K562 (cell line): ENCODE results near the gene CRB2. TPM values are rescaled to one million over a fixed set of nuclear protein-coding genes. Genes with fewer than 3 reads are reported as not detected.

Experiments
- ATAC-seq: fragments of 200-7000 bp; cut with Tn5 transposase; 3 replicates; pipeline ENCODE4 v1.9.1; 2020; ENCODE audit warnings: moderate library complexity
- BruUV-seq: library from RNA; stranded (reverse); fragments of 400-500 nt; replicated peaks from 2 replicates; lab custom pipeline; 2021; lab: Mats Ljungman, UMichigan
- CTCF ChIA-PET: fragments of 300-600 bp; formaldehyde crosslinking; extraction: SDS; loops from one replicate; lab custom pipeline; 2021; ENCODE audit warnings: low intra/inter-chr PET ratio; lab: Yijun Ruan, JAX
- POLR2A ChIA-PET: fragments of 300-600, 350-650 bp; sonication (Branson Sonifier 250); formaldehyde crosslinking; extraction: SDS; loops from one replicate; lab custom pipeline; 2021; ENCODE audit warnings: antibody characterized with exemption, inconsistent platforms; lab: Yijun Ruan, JAX
- DNase-seq, 4 experiments: peaks; one replicate each; pipeline versions ENCODE4 v3.0.0 to v3.0.0-alpha.2; 2011 to 2018; ENCODE audit warnings: low spot score in 3 of 4, mixed read lengths in 3 of 4; ENCODE audit errors: extremely low read depth in 1 of 4
- FAIRE-seq: peaks from 2 replicates; lab custom pipeline; 2011; peaks lifted over from hg19 to GRCh38; lab: Jason Lieb, UNC
- H2AFZ ChIP-seq: 2 replicates; pipeline ENCODE4 v1.6.0; 2011; ENCODE audit warnings: low read depth, low read length, control low read depth, inconsistent platforms
- H3K27ac ChIP-seq: fragments of 200-600 bp; 3 replicates; pipeline ENCODE4 v1.8.0; 2011; ENCODE audit warnings: low read depth, mild to moderate bottlenecking, control low read depth, inconsistent platforms, low read length, moderate library complexity, mixed read lengths; ENCODE audit errors: extremely low read depth
- H3K27me3 ChIP-seq, 2 experiments: fragments of 300-600 bp in 1 of 2; 2 replicates in 1 of 2; 3 replicates in 1 of 2; pipeline versions ENCODE4 v1.6.0 to v1.8.0; 2011; ENCODE audit warnings: inconsistent platforms in 2 of 2, low read length in 2 of 2, mild to moderate bottlenecking in 1 of 2, mixed read lengths in 1 of 2, moderate library complexity in 1 of 2; ENCODE audit not compliant: control insufficient read depth in 2 of 2, insufficient read depth in 2 of 2
- H3K36me3 ChIP-seq: fragments of 300-600 bp; 3 replicates; pipeline ENCODE4 v1.8.0; 2011; ENCODE audit warnings: mild to moderate bottlenecking, low read length, inconsistent platforms; ENCODE audit not compliant: control insufficient read depth, insufficient read depth
- H3K4me1 ChIP-seq, 2 experiments: fragments of 200-600 bp in 1 of 2; replicated peaks in 1 of 2; 2 replicates in 1 of 2; 3 replicates in 1 of 2; pipeline versions ENCODE4 v1.5.1 to v1.8.0; 2011; ENCODE audit warnings: inconsistent platforms in 2 of 2, low read length in 2 of 2, mild to moderate bottlenecking in 1 of 2, mixed read lengths in 1 of 2, moderate library complexity in 1 of 2; ENCODE audit not compliant: control insufficient read depth in 2 of 2, insufficient read depth in 2 of 2
- H3K4me2 ChIP-seq: 2 replicates; pipeline ENCODE4 v1.6.1; 2011; ENCODE audit warnings: low read length, control low read depth, inconsistent platforms, mixed read lengths; ENCODE audit not compliant: insufficient read depth
- H3K4me3 ChIP-seq: fragments of 200-600 bp; sonication (generic), shearing (Covaris generic); 2 replicates; pipeline ENCODE4 v1.5.1; 2016; ENCODE audit warnings: control low read depth, inconsistent platforms
- H3K79me2 ChIP-seq: fragments of 200-600 bp; 3 replicates; pipeline ENCODE4 v1.8.0; 2011; ENCODE audit warnings: low read length, inconsistent platforms; ENCODE audit not compliant: control insufficient read depth, insufficient read depth
- H3K9ac ChIP-seq, 2 experiments: 2 replicates each; pipeline versions ENCODE4 v1.6.0 to v1.6.1; 2011; ENCODE audit warnings: low read depth in 2 of 2, low read length in 2 of 2, control low read depth in 1 of 2, inconsistent platforms in 1 of 2, mild to moderate bottlenecking in 1 of 2, mixed read lengths in 1 of 2; ENCODE audit not compliant: insufficient read depth in 1 of 2
- H3K9me1 ChIP-seq: one replicate; pipeline ENCODE4 v1.6.0; 2011; ENCODE audit warnings: inconsistent platforms, mild to moderate bottlenecking, low read length, moderate library complexity; ENCODE audit not compliant: control insufficient read depth, insufficient read depth
- H3K9me3 ChIP-seq: replicated peaks from 2 replicates; pipeline ENCODE4 v1.5.1; 2011; ENCODE audit warnings: low read depth, low read length, inconsistent platforms; ENCODE audit not compliant: control insufficient read depth, insufficient read depth
- H4K20me1 ChIP-seq: replicated peaks from 2 replicates; pipeline ENCODE4 v1.6.1; 2011; ENCODE audit warnings: low read length, inconsistent platforms, mixed read lengths; ENCODE audit not compliant: control insufficient read depth, insufficient read depth
- IFI16 ChIP-seq: fragments of 250-450 bp; sonication (Bioruptor Pico); IDR thresholded peaks from 2 replicates; pipeline ENCODE4 v2.1.2; 2022; ENCODE audit warnings: mild to moderate bottlenecking, inconsistent platforms
- KDM1A ChIP-seq, 2 experiments: fragments of 450-650 bp; IDR thresholded peaks; 2 replicates each; pipeline ENCODE4 v1.6.1; 2016; ENCODE audit warnings: mild to moderate bottlenecking in 2 of 2
- MAFG ChIP-seq: fragments of 450-650 bp; conservative IDR thresholded peaks from 2 replicates; pipeline ENCODE4 v1.6.1; 2016; ENCODE audit warnings: missing genetic modification characterization, missing compliant biosample characterization
- MBD1 ChIP-seq: fragments of 250-450 bp; sonication (Bioruptor Pico); IDR thresholded peaks from 2 replicates; pipeline ENCODE4 v1.8.0; 2022; ENCODE audit warnings: inconsistent platforms
- MBD2 ChIP-seq: sonication (generic); IDR thresholded peaks from 2 replicates; pipeline ENCODE4 v1.6.1; 2016; ENCODE audit warnings: low read depth, borderline replicate concordance
- MEF2A ChIP-seq: IDR thresholded peaks from 2 replicates; pipeline ENCODE4 v1.6.1; 2011; ENCODE audit warnings: low read depth, mild to moderate bottlenecking, low read length, moderate library complexity; ENCODE audit not compliant: control insufficient read depth
- NFIC ChIP-seq: fragments of 450-650 bp; IDR thresholded peaks from 2 replicates; pipeline ENCODE4 v1.6.1; 2017; ENCODE audit warnings: mild to moderate bottlenecking, inconsistent platforms
- NFRKB ChIP-seq: fragments of 450-650 bp; IDR thresholded peaks from 2 replicates; pipeline ENCODE4 v1.6.1; 2016; ENCODE audit warnings: low read depth
- NKRF ChIP-seq: fragments of 450-650 bp; IDR thresholded peaks from 2 replicates; pipeline ENCODE4 v1.6.1; 2016; ENCODE audit warnings: borderline replicate concordance
- PBX2 ChIP-seq, 2 experiments: IDR thresholded peaks in 1 of 2; conservative IDR thresholded peaks in 1 of 2; 2 replicates each; pipeline ENCODE4 v1.6.1; 2016; ENCODE audit warnings: low read depth in 2 of 2, mild to moderate bottlenecking in 1 of 2, missing compliant biosample characterization in 1 of 2, missing genetic modification characterization in 1 of 2, moderate library complexity in 1 of 2
- SIN3B ChIP-seq: fragments of 450-650 bp; IDR thresholded peaks from 2 replicates; pipeline ENCODE4 v1.6.1; 2017; ENCODE audit warnings: low read depth, mild to moderate bottlenecking, moderate library complexity
- SRSF3 ChIP-seq: fragments of 200-400 bp; formaldehyde crosslinking; IDR thresholded peaks from 2 replicates; pipeline ENCODE4 v1.6.1; 2016; ENCODE audit warnings: mild to moderate bottlenecking, low read length, moderate library complexity; ENCODE audit not compliant: insufficient read depth
- TEAD1 ChIP-seq, 2 experiments: fragments of 450-650 bp in 1 of 2; sonication (generic) in 1 of 2; formaldehyde crosslinking; IDR thresholded peaks; 2 replicates each; pipeline versions ENCODE4 v1.4.0 to v1.8.0; 2020 to 2022; ENCODE audit warnings: mild to moderate bottlenecking in 2 of 2, missing genetic modification reagents in 1 of 2
- ZNF134 ChIP-seq: fragments of 250-450 bp; sonication (Bioruptor Pico); conservative IDR thresholded peaks from 2 replicates; pipeline ENCODE4 v1.4.0; 2020
- ZNF263 ChIP-seq: sonication (generic); formaldehyde crosslinking; IDR thresholded peaks from 2 replicates; pipeline ENCODE4 v1.8.0; 2022; ENCODE audit warnings: mild to moderate bottlenecking, missing genetic modification reagents, borderline replicate concordance
- ZNF717 ChIP-seq: fragments of 250-450 bp; sonication (Bioruptor Pico); IDR thresholded peaks from 2 replicates; pipeline ENCODE4 v1.5.0; 2021
- WGBS: fragments of 100-300 bp; shearing (Covaris generic); methylation state at CpG from one replicate; pipeline ENCODE4 v1.1.6; 2016; ENCODE audit warnings: low coverage, mixed read lengths; ENCODE audit not compliant: insufficient coverage; ENCODE audit errors: missing lambda C conversion rate; 5-methylcytosine and 5-hydroxymethylcytosine counted together
- in situ Hi-C: fragments of 300-500 bp; cut with MboI; formaldehyde crosslinking; loops from 4 replicates; pipeline ENCODE4 v1.15.0; 2018; ENCODE audit warnings: inconsistent platforms, mixed read lengths
- intact Hi-C: fragments of 100-400 bp; cut with micrococcal nuclease; formaldehyde crosslinking; loops from 2 replicates; pipeline ENCODE4 v1.14.2; 2022
- polyA plus RNA-seq, 8 experiments: library from polyadenylated mRNA; depleted of rRNA in 4 of 8; stranded (reverse) in 5 of 8; unstranded in 3 of 8; fragments of >200 nt; fragmentation: Nextera tagmentation in 2 of 8; fragmentation: Illumina TruSeq in 1 of 8; extraction: Ambion mirVana in 2 of 8; extraction: Trizol in 1 of 8; gene quantifications; 2 replicates each; pipeline versions ENCODE4 v1.2.1 to v1.2.3, GENCODE V29; 2011 to 2014; ENCODE audit warnings: inconsistent platforms in 1 of 8, missing spikeins in 1 of 8
- total RNA-seq, 7 experiments: library from RNA; depleted of rRNA in 6 of 7; stranded (reverse); fragments of >200 nt in 6 of 7; fragmentation: Illumina TruSeq in 2 of 7; extraction: Trizol in 2 of 7; gene quantifications; 2 replicates each; pipeline versions ENCODE4 v1.2.1 to v1.2.3, GENCODE V29; 2011 to 2021; ENCODE audit warnings: low replicate concordance in 1 of 7

CRB2 gene
- total and polyA plus RNA-seq, 9 of the 15 experiments (the other 6 are each of a cell fraction or from before 2014, with no cell fraction given), result 0.13 to 1.2 (median 0.25) TPM; not detected in 2

GRCh38 chr9:123312306-123312877 lies 43.6 kb upstream of the CRB2 start:
- ChIA-PET CTCF (no interaction called here), POLR2A (interaction anchor here (0.8 to 1.0 kb wide), 3 partner anchors 8 to 13 kb away, joined by 3 to 4 read pairs (median 3); no protein-coding TSS in a partner anchor)
- Histone ChIP-seq H3K79me2 (no peaks in the 10 kb centered on the region), H3K36me3 (no peaks in the 10 kb centered on the region), H3K4me3 (no peak overlapping the region), H3K4me2 (peak overlapping the region; percentile 12; the same call in 1 of the 2 replicates), H3K9ac (peak overlapping the region in 1 of 2 experiments; percentile 56; a peak in 1 of 4 replicates), H2AFZ (peak overlapping the region; percentile 55; the same call in 1 of the 2 replicates), H3K27ac (no peak overlapping the region), H3K9me1 (no peaks in the 10 kb centered on the region), H3K27me3 (no peaks in the 10 kb centered on the region; a peak in 1 of 5 replicates), H4K20me1 (no peaks in the 10 kb centered on the region), H3K9me3 (no peaks in the 10 kb centered on the region), H3K4me1 (peaks cover 14 to 32% of the 10 kb centered on the region in 2 experiments)
- in situ Hi-C loops, result no loop called here
- intact Hi-C loops, result no loop called here
- BruUV-seq, result no TSS peak
- FAIRE-seq, result no peak
- peak in 2 of 4 experiments; percentile 31 to 43 for DNase-seq
- WGBS, result 39% methylated on average over 2 of the region's 4 CpGs
- peak; percentile 71 for ATAC-seq
- TF ChIP-seq IFI16 (no peak), MBD1 (CRISPR knock-in tag) (no peak), ZNF134 (CRISPR knock-in tag) (no peak), SRSF3 (no peak), KDM1A (IDR thresholded peaks at IDR 0.05) (peak in 1 of 2 experiments; percentile 24; a peak in 1 of 4 replicates), NFIC (no peak), SIN3B (no peak), ZNF263 (CRISPR knock-in tag) (no peak), ZNF717 (CRISPR knock-in tag) (no peak), TEAD1 (CRISPR knock-in tag; IDR thresholded peaks at IDR 0.05) (no peak), NFRKB (no peak), PBX2 (CRISPR knock-in tag; IDR thresholded peaks at IDR 0.05; ENCODE audit: low read depth) (no peak), PBX2 (tag; conservative IDR thresholded peaks at IDR 0.05; ENCODE audit: low read depth) (no peak), MBD2 (no peak), MEF2A (no peak), MAFG (tag) (peak; percentile 71), NKRF (no peak)
